SIG-M5 treated with dmso at 0.1 percent for 504 hours (cell line): ENCODE results near the gene PGAP6.
"Not testable (repeated sequence)": the region's sequence is repeated elsewhere in the genome, so short reads cannot be mapped to it uniquely, and the experiment has no call there.

Source experiments
- DNase-seq: peaks from one replicate; lab custom pipeline; 2025; ENCODE audit not compliant: unreplicated experiment; lab: John Stamatoyannopoulos, UW

The PGAP6 gene

DNA sequence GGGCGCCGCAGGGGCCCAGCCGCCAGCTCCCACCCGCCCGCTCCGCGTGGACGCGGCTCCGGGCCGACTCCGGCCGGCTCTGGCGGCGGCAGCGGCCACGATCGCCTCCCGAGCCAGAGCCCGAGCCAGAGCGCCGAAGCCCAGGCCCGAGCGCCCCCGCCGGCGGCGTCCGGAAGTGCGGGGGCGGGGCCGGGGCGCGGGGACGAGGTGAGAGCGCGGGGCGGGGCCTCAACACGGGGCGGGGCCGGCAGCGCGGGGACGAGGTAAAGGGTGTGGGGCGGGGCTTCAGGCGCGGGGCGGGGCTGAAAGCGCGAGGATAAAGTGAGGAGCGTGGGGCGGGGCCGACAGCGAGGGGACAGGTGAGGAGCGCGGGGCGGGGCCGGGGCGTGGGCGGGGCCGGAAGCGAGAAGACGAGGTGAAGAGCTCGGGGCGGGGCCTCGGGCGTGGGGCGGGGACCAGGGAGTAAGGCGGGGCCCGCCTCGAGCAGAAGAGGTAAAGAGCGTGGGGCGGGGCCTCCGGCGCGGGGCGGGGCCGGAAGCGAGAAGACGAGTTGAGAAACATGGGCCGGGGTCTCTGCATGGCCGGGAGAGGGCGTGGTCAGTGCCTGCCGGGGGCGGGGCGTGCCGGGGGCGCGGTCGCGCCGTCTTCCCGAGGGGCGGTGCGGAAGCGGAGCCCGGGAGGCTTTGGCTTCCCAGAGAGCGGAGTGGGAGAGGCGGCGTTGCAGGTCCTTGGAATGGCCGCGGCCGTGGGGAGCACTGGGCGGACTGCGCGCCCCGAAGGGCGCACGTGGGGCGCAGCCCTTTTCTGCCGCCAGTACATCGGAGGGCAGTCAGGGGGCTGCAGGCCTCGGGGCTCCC, 29.0 kb downstream of the PGAP6 start, which contains the start of gene AXIN1:
AXIN1 (minus strand) TSS at position 177 of the 857 bp plus-strand sequence. CDS start 5,698 bp downstream, outside the sequence.
- DNase-seq: peak; percentile 94

DNA sequence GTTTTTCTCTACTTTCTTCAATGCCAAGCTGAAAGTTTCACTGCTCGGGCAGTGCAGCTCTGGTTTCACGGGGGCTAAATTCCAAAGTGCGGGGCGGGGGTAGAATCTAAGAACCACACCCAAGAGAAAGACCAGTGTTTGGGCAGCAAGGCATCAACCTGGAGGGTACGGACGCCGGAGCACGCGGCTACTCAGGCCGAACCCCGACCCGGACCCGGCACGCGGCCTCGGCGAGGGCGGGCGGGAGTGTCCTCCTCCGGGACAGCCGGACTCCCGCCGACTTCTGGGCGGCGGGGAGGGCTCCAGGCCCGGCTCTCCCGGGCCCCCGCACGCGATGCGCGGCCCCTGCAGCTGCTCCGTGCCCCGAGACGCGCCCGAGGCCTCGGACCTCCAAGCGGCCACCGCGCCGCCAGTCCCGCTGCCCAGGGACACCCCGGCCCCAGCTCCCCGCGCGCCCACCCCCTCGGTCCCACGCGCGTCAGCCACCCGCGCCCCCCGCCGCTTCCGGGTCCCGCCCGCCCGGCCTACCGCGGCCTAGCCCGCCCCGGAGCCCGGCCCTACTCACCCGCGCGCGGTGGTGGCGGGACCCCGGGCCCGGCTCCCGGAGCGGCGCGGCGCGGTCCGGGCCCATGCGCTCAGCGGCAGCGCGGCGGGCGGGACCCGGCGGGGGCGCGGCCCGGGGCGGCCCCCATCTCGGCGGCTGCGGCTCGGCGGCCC, 29.8 kb downstream of the PGAP6 start:
- no peak for DNase-seq

DNA sequence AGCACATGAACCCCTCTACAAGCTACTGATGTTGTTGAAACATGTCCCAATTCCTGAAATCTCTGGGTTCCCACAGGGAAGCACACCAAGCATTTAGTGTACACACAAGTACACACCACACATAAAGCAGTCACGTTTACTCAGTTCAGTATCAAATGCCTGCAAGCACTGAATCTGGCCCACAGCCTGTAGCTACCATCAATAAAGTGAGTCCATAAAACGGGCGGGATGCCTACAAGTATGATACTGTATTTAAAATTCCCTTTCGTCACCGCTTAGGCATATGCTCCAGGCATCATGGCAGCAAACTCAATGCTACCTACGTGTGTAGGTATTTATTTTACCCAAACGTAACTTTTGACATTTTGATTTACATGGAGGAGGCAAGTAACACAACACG, 31.6 kb downstream of the PGAP6 start:
- DNase-seq: no peak

DNA sequence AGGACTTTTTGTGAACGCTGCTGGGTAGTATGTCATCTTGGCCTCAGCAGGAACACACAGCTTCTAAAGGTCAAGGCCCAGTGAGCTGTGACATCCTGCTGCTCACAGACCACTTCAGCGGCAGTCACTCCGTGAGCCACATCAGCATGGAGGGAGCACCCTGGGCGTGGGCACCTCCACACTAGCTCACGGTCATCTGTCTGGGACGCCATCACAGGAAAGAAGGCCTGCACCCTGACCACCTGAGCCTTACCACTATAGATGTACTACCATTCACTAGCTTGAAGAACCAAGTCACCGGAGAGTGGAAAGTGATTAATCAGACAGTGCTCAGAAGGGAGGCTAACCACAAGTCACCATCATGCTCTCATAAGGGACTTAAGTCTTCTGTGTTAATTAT, 32.6 kb downstream of the PGAP6 start:
- DNase-seq: no peak

DNA sequence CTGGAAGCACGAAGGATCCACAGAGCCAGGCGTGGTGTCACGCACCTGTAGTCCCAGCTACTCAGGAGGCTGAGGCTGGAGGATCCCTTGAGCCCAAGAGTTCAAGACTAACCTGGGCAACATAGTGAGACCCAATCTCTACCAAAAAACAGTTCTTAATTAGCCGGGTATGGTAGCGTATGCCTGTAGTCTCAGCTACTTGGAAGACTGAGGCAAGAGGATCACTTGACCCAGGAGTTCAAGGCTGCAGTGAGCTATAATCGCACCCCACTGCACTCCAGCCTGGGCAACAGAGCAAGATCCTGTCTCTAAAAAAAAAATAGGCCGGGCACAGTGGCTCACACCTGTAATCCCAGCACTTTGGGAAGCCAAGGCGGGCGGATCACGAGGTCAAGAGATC, 33.3 kb downstream of the PGAP6 start:
- DNase-seq: not testable (repeated sequence)

DNA sequence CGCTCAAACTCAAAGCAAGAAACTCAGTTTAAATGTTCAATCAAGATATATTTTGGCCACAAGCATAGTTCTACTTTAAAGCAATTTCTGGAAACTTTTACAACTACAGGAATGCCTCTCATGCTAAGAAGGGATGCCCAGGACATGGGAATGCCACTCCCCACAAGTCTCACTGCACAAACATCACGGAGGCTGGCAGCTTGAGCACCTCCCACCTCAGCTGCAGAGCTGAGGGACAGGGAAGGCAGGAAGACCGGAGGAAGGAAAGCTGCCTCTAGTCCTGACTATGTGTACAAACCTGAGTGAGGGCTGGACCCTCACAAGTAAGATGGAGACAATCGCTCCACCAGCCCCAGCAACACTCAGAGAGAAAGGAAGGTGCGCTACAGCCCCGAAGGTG, 34.6 kb downstream of the PGAP6 start:
- DNase-seq: no peak

DNA sequence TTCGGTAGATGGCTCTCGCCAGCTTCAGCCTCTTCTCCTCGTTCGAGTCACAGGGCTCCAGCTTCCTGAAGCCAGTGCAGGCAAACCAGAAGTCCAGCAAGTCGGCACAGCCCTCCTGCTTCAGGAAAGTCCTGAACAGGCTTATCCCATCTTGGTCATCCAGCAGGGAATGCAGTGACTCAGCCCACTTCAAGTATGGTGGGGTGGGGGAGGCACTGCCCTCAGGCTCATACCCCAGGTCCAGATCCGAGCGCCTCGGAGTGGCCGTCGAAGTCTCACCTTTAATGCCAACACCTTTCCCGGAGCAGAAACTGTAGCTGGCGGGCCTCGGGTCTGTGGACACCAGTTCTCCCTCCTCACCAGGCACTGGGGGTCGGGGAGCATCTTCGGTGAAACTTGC, 35.2 kb downstream of the PGAP6 start:
- DNase-seq: no peak

DNA sequence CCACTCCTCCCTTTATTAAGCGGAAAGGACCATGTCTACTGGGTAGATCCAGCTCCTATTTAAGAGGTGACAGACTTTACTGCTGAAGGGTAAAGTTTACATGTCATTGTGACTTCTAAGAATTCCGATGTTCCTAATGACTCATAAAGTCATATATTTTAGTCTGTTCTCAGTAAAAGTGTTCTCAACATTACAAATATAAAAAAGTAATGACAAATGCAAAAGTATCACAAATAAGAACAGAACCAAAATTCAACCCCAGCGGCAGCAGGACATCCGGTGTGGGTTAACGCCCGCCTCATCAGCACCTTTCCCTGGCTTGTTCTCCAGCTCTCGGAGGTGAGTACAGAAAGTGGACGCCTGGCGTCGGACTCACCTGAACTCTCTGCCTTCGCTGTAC, 36.0 kb downstream of the PGAP6 start:
- no peak for DNase-seq

DNA sequence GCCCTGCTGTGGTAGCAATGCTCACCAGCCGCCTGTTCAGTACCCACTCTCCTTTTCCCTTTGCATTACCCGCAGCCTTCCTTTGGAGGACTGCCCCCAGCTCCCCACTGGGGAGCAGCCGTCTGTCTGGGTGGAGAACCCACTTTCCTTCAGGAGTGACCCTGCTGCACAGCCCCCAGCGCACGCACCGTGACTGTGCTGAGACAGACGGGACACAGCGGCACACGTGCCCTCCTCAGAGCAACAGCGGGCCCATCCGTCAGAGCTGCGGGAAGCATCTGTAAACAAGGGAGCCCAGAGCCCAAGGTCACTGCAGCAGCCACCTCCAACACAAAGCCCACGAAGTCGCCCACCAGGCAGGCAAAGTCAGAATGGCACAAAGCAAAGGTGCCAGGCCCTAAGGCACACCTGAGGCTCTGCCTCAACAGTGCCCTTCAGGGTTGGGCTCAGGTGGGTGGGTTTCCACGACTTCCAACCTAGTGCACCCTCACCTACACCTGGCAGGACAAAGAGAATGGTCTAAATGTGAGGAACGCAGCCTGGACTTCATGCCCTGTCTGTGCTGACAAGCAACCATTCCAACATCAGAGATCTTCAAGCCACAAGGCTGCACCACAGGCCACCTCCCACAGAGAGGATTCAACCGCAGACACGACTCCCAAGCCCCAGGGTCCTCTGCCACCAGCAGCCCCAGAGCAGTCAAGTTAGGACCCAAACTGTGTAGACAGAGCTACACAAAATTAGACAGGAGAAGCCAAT, 39.1 kb downstream of the PGAP6 start:
- no peak for DNase-seq

DNA sequence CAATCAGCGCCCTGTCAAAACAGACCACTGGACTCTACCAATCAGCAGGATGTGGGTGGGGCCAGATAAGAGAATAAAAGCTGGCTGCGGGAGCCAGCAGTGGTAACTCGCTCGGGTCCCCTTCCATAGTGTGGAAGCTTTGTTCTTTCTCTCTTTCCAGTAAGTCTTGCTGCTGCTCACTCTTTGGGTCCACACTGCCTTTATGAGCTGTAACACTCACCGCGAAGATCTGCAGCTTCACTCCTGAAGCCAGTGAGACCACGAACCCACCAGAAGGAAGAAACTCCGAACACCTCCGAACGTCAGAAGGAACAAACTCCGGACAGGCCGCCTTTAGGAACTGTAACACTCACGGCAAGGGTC, 39.8 kb downstream of the PGAP6 start:
- DNase-seq: not testable (repeated sequence)

DNA sequence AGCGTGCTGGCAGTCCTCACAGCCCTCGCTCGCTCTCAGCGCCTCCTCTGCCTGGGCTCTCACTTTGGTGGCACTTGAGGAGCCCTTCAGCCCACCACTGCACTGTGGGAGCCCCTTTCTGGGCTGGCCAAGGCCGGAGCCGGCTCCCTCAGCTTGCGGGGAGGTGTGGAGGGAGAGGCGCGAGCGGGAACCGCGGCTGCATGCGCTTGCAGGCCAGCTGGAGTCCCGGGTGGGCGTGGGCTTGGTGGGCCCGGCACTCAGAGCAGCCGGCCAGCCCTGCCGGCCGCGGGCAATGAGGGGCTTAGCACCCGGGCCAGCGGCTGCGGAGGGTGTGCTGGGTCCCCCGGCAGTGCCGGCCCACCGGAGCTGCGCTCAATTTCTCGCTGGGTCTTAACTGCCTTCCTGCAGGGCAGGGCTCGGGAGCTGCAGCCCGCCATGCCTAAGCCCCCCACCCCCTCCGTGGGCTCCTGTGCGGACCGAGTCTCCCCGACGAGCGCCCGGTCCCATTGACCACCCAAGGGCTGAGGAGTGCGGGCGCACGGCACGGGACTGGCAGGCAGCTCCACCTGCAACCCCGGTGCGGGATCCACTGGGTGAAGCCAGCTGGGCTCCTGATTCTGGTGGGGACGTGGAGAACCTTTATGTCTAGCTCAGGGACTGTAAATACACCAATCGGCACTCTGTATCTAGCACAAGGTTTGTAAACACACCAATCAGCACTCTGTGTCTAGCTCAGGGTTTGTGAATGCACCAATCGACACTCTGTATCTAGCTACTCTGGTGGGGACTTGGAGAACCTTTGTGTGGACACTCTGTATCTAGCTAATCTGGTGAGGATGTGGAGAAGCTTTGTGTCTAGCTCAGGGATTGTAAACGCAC, 40.4 kb downstream of the PGAP6 start:
- not testable (repeated sequence) for DNase-seq

DNA sequence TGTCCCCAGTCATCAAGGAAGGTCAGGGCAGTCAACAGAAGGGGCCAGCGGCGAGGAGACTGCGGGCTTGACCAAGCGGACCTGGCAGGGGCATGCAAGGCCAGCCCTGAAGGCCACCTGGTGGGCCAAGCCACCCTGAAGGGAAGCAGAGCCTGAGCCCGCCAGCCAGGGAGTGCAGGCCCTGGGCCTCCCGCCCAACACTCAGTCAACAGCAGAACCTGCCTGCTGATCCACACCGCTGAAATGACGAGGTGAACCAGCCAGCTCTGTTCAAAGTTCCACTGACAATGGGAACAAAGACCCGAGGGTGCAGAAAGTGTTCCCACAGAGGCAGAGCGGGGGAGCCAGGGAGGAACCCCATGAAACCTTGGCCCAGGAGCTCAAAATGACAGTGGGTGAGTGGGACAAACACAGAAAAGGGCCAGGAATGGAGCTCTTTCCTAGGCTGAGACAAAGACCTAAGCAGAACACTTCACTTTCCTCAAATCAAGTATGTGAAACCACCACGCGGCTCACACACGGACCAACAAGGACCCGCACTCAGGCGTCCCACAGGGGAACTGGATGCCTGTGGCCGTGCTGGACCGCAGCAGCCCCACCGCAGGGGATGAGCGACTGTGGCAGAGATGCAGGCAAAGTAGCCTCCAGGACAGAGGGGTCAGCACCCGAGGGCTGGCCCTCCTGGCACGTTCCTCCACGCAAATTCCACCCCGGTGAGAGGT, 41.2 kb downstream of the PGAP6 start:
- DNase-seq: no peak

DNA sequence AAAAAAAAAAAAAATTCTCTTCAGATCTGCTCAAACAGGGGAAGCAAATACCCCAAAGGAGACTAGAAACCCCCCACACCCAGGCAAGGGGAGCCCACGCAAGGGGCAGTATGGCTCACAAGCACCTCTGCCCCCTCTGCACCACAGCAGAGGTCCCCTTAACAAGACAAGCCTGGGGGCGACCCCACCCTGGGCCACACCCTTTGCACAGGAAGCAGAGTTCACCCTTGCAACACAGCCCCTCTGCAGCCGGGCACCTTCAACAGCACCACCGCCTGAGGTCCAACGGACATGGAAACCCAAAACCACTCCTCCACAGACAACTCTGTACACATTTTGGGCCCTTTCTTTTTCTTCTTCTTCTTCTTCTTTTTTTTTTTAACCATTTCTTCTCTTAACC, 42.1 kb downstream of the PGAP6 start:
- DNase-seq: peak; percentile 79

DNA sequence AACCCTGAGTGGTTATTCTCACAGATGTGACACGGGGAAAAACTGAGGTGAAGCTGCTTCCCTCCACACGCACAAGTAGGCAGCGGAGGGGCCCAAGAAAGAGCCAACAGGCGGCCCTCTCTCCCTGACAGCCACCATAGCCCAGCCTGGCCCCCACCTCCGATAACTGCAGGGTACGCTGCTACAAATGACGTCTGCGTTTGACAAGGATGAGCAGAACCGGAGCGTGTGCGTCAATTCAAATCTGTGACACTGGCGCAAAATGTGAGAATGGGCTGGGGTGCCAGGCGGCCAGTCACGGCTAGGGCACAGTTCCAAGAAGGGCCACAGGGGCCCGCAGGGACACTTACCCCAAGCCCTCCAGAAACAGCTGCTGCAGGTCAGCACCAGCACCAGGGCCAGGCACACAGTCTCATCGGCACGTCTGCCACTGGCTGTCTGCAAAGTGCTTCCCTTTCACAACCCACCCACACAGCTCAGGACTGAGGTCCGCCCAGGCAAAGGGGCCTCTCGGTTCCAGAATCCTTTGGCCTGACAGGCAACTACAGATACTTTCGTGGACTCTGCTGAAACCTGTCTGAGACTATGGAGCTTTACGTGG, 43.7 kb downstream of the PGAP6 start:
- no peak for DNase-seq

DNA sequence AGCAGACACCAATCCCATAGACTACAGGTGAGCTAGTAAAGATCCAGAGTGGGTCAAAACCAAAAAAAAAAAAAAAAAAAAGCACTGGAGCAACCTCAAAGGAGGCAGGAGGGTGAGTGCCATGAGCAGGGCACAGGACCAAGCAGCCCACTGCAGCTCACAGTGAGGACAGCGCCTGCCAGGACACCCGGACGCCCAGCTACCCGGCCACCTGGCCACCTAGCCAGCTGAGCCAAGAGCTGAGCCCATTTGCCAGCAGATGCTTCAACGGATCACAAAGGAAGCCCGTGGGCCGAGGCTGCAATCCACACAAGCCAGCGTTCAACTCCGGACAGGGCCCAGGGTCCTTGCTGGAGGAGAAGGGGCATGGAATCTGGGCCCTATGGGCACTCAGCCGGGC, 44.3 kb downstream of the PGAP6 start:
- no peak for DNase-seq

DNA sequence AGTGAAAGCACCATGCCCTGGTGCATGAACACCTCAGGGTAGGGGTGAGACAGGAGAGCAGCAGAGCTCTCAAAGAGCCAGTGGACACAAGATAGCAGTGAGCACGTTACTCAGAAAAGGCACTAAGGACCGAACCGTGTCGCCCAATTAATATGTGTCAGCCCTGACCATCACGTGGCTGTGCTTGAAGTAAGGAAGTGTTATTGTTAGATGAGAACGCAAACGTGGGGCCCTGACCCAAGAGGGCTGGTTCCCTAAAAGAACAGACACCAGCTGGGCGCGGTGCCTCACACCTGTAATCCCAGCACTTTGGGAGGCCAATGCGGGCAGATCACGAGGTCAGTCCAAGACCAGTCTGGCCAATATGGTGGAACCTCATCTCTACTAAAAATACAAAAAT, 45.5 kb downstream of the PGAP6 start:
- DNase-seq: no peak

DNA sequence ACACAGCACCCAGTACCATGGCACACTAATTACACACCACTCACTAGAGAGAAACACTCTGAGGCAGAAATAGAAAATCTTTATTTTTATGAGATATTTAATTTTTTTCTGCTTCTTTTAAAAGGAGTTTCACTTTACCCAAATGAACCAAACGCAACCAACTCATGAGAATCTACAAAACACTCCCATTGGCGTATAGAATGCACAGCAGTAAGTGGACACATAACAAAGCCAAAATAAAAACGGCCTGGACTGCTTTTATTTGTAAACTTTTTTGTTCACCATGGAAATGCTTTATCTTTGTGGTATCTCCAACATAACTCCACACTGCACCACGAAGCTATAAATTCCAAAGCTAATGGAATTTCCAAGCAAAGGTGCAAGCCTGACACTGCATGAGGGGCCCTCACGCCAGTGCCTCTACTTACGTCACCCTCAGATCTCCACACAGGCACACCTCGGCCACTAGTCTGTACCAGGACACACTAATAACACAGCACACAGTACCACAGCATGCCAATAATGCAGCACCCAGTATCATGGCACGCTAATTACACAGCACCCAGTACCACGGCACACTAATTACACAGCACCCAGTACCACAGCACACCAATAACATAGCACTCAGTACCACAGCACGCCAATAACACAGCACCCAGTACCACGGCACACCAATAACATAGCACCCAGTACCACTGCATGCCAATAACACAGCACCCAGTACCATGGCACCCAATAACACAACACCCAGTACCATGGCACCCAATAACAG, 46.7 kb downstream of the PGAP6 start:
- not testable (repeated sequence) for DNase-seq

DNA sequence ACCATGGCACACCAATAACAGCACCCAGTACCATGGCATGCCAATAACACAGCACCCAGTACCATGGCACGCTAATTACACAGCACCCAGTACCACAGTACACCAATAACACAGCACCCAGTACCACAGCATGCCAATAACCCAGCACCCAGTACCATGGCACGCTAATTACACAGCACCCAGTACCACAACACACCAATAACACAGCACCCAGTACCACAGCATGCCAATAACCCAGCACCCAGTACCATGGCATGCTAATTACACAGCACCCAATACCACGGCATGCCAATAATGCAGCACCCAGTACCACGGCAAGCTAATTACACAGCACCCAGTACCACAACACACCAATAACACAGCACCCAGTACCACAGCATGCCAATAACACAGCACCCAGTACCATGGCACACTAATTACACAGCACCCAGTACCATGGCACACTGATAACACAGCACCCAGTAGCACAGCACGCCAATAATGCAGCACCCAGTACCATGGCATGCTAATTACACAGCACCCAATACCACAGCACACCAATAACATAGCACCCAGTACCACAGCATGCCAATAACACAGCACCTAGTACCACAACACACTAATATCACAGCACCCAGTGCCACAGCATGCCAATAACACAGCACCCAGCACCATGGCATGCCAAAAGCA, 47.5 kb downstream of the PGAP6 start:
- not testable (repeated sequence) for DNase-seq
